ENCODE data around the gene KREMEN1. TPM values are rescaled to one million over a fixed set of nuclear protein-coding genes. Genes with fewer than 3 reads are reported as not detected.

KREMEN1 gene
- total RNA-seq, 3 donors from 2014 or later: 18.3 to 35.1 (median 28.6) TPM

- Histone ChIP-seq H3K4me1 (ENCODE audit: low read depth) (no peaks in the 10 kb centered on the region), H3K36me3 (ENCODE audit: low read depth) (no peaks in the 10 kb centered on the region), H3K9me3 (no peaks in the 10 kb centered on the region), H3K4me3 (no peak overlapping the region)
- DNase-seq (no peak), ATAC-seq (no peak)
- intact Hi-C loops (cut with DNase I, micrococcal nuclease): no loop called here
- TF ChIP-seq CTCF (IDR thresholded peaks at IDR 0.05): no peak
Measured at GRCh38 chr22:29133603-29134133, 60.8 kb downstream of the KREMEN1 start.

GRCh38 chr22:29134448-29134847, 61.6 kb downstream of the KREMEN1 start:
- no peak for TF ChIP-seq CTCF (IDR thresholded peaks at IDR 0.05)
- no peak for DNase-seq
- intact Hi-C loops (cut with DNase I, micrococcal nuclease): no loop called here
- peak; percentile 62 for ATAC-seq
- no peaks in the 10 kb centered on the region for H3K4me1 ChIP-seq (ENCODE audit: low read depth)
- no peaks in the 10 kb centered on the region for H3K9me3 ChIP-seq
- no peak overlapping the region for H3K4me3 ChIP-seq
- no peaks in the 10 kb centered on the region for H3K36me3 ChIP-seq (ENCODE audit: low read depth)

- Histone ChIP-seq H3K4me1 (ENCODE audit: low read depth) (no peaks in the 10 kb centered on the region), H3K9me3 (no peaks in the 10 kb centered on the region), H3K36me3 (ENCODE audit: low read depth) (no peaks in the 10 kb centered on the region), H3K4me3 (no peak overlapping the region)
- intact Hi-C loops (cut with DNase I, micrococcal nuclease): no loop called here
- DNase-seq (peak in 1 of 3 donors; percentile 36), ATAC-seq (no peak)
- TF ChIP-seq CTCF (IDR thresholded peaks at IDR 0.05): no peak
Measured at GRCh38 chr22:29136782-29137700, 64.2 kb downstream of the KREMEN1 start.

- no peak for TF ChIP-seq CTCF (IDR thresholded peaks at IDR 0.05)
- intact Hi-C loops (cut with DNase I, micrococcal nuclease): no loop called here
- Histone ChIP-seq H3K36me3 (ENCODE audit: low read depth) (no peaks in the 10 kb centered on the region), H3K4me3 (no peak overlapping the region), H3K4me1 (ENCODE audit: low read depth) (no peaks in the 10 kb centered on the region), H3K9me3 (no peaks in the 10 kb centered on the region)
- no peak for ATAC-seq
- DNase-seq: no peak
Measured at GRCh38 chr22:29138556-29139305, 65.9 kb downstream of the KREMEN1 start.

GRCh38 chr22:29139965-29140782, 67.3 kb downstream of the KREMEN1 start:
- no peak for DNase-seq
- Histone ChIP-seq H3K4me1 (ENCODE audit: low read depth) (no peaks in the 10 kb centered on the region), H3K4me3 (no peak overlapping the region), H3K9me3 (no peaks in the 10 kb centered on the region), H3K36me3 (ENCODE audit: low read depth) (no peaks in the 10 kb centered on the region)
- ATAC-seq: no peak
- no peak for TF ChIP-seq CTCF (IDR thresholded peaks at IDR 0.05)
- intact Hi-C loops (cut with DNase I, micrococcal nuclease): no loop called here
